ENCODE measurements around the gene ANK3. TPM values are rescaled to one million over a fixed set of nuclear protein-coding genes. Genes with fewer than 3 reads are reported as not detected.

ANK3 gene
- total RNA-seq, 1 experiment from 2014 or later: 15.3 TPM

GRCh38 chr10:60428387-60428737 is 38.7 kb upstream of the ANK3 start:
- DNase-seq (ENCODE audit: low read depth, low spot score): no peak
- no peaks in the 10 kb centered on the region for H3K9me2 ChIP-seq (ENCODE audit: insufficient read depth)
- no peak overlapping the region for H3K9ac ChIP-seq (ENCODE audit: low read length)
- H3K9me3 ChIP-seq (ENCODE audit: control insufficient read depth in 1 of 2, insufficient read depth in 1 of 2, low read depth in 1 of 2, low read length in 2 of 2): no peaks in the 10 kb centered on the region
- no peaks in the 10 kb centered on the region for H3K27me3 ChIP-seq (ENCODE audit: insufficient read depth, low read length)
- peaks cover 0 to 7% of the 10 kb centered on the region in 2 experiments; a peak in 1 of 4 replicates for H3K4me1 ChIP-seq (ENCODE audit: control insufficient read depth in 1 of 2, insufficient read depth in 2 of 2, low read length in 2 of 2)
- H2AFZ ChIP-seq (ENCODE audit: low read depth, low read length, poor library complexity, severe bottlenecking): no peak overlapping the region
- no peak overlapping the region for H3K27ac ChIP-seq (ENCODE audit: low read depth, low read length)
- H4K20me1 ChIP-seq (ENCODE audit: insufficient read depth): no peaks in the 10 kb centered on the region
- no peak for TF ChIP-seq YY1 (IDR thresholded peaks at IDR 0.05; ENCODE audit: extremely low read depth, insufficient replicate concordance, low read depth, low read length)
- TF ChIP-seq, protein P1, sequence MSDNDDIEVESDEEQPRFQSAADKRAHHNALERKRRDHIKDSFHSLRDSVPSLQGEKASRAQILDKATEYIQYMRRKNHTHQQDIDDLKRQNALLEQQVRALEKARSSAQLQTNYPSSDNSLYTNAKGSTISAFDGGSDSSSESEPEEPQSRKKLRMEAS (IDR thresholded peaks at IDR 0.05): no peak
- TF ChIP-seq EZH2 (IDR thresholded peaks at IDR 0.05): no peak
- no peak for TF ChIP-seq EGR1 (IDR thresholded peaks at IDR 0.05; ENCODE audit: low read depth)
- TF ChIP-seq REST (IDR thresholded peaks at IDR 0.05; ENCODE audit: low read depth): no peak
- TF ChIP-seq CTCF (IDR thresholded peaks at IDR 0.05 in 2 of 3, conservative IDR thresholded peaks at IDR 0.05 in 1 of 3; ENCODE audit: borderline replicate concordance in 1 of 3, insufficient read depth in 1 of 3, low read depth in 2 of 3, low read length in 2 of 3): no peak
- TF ChIP-seq ZBTB33 (IDR thresholded peaks at IDR 0.05; ENCODE audit: extremely low read depth, insufficient replicate concordance, low read length): no peak
- no peak for TF ChIP-seq ATF3 (IDR thresholded peaks at IDR 0.05)
- no peak for TF ChIP-seq FOSL1 (IDR thresholded peaks at IDR 0.05; ENCODE audit: low read depth)
- TF ChIP-seq SRF (IDR thresholded peaks at IDR 0.05; ENCODE audit: low read depth): no peak
- no peak for TF ChIP-seq ELF1 (IDR thresholded peaks at IDR 0.05; ENCODE audit: borderline replicate concordance, low read depth)
- no peak for TF ChIP-seq POLR2A (IDR thresholded peaks at IDR 0.05; ENCODE audit: borderline replicate concordance, extremely low read depth, insufficient read depth, insufficient read length)
- no peak for TF ChIP-seq JUND (IDR thresholded peaks at IDR 0.05)
- TF ChIP-seq EZH2phosphoT487 (IDR thresholded peaks at IDR 0.05; ENCODE audit: borderline replicate concordance): no peak
- no peak for TF ChIP-seq TCF7L2 (IDR thresholded peaks at IDR 0.05; ENCODE audit: borderline replicate concordance, extremely low read depth, insufficient read depth, insufficient read length)
- no peak for TF ChIP-seq RAD21 (IDR thresholded peaks at IDR 0.05; ENCODE audit: low read depth)
- no peak for TF ChIP-seq SP1 (IDR thresholded peaks at IDR 0.05; ENCODE audit: low read depth)
- TF ChIP-seq CBX3 (IDR thresholded peaks at IDR 0.05; ENCODE audit: low read depth): no peak
- TF ChIP-seq CEBPB (IDR thresholded peaks at IDR 0.05; ENCODE audit: low read depth): no peak
- no TSS peak for BruUV-seq (replicated peaks)
- ChIA-PET RAD21 (ENCODE audit: low non-redundant PET in 1 of 2, low total read pairs in 2 of 2, uncharacterized antibody in 2 of 2, unreplicated experiment in 2 of 2) (no interaction called here), POLR2A (no interaction called here), CTCF (no interaction called here)
- ATAC-seq: no peak
- intact Hi-C loops (cut with micrococcal nuclease): no loop called here
- no peaks in the 10 kb centered on the region for H3K79me2 ChIP-seq (ENCODE audit: insufficient read depth, low read length)
- no peak overlapping the region for H3K4me2 ChIP-seq (ENCODE audit: low read length)
- no peaks in the 10 kb centered on the region for H3K36me3 ChIP-seq (ENCODE audit: control insufficient read depth in 1 of 2, insufficient read depth in 2 of 2, low read length in 2 of 2)
- no peak overlapping the region for H3K4me3 ChIP-seq (replicated peaks in 1 of 2; ENCODE audit: low read depth in 1 of 2, low read length in 2 of 2)
